Superior temporal gyrus (tissue), 1 donor: ENCODE data around the gene IL1RAPL2.
"Not testable (repeated sequence)": the region's sequence is repeated elsewhere in the genome, so short reads cannot be mapped to it uniquely, and the experiment has no call there.

Experiments used
- DNase-seq: peaks from one replicate; pipeline ENCODE4 v3.0.0-alpha.2; 2016; ENCODE audit errors: extremely low spot score

Gene IL1RAPL2

DNA sequence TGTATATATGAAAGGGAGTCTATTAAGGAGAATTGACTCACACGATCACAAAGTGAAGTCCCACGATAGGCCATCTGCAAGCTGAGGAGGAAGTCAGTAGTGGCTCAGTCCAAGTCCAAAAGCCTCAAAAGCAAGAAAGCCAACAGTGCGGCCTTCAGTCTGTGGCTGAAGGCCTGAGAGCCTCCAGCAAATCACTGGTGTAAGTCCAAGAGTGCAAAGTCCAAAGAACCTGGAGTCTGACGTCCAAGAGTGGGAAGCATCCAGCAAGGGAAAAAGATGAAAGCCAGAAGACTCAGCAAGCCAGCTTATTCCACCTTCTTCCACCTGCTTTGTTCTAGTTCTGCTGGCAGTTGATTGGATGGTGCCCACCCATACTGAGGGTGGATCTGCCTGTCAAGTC, 104.1 kb downstream of the IL1RAPL2 start:
- DNase-seq: no peak

DNA sequence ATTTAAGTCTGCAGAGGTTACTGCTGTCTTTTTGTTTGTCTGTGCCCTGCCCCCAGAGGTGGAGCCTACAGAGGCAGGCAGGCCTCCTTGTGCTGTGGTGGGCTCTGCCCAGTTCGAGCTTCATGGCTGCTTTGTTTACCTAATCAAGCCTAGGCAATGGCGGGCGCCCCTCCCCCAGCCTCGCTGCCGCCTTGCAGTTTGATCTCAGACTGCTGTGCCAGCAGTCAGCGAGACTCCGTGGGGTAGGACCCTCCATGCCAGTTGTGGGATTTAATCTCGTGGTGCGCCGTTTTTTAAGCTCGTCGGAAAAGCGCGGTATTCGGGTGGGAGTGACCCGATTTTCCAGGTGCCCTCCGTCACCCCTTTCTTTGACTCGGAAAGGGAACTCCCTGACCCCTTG, 111.5 kb downstream of the IL1RAPL2 start:
- DNase-seq: not testable (repeated sequence)

DNA sequence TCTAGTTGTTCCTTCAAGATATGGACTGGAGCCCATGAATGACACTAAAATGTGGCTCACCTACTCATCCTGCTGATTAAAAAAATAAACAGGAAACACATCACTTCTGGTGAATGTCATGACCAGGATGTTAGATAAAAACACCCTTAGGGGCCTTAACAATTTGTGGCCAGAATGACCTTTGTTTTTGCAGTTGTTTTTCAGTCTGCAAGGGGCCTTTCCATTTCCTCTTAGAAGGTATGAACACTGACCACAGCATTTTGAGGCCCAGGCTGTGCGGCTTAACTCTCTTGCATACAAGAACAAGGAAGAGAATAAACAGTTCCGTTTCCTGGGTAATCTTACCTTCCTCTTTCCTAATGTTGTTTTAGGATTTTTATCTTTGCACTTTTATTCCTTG, 113.2 kb downstream of the IL1RAPL2 start:
- DNase-seq: no peak

DNA sequence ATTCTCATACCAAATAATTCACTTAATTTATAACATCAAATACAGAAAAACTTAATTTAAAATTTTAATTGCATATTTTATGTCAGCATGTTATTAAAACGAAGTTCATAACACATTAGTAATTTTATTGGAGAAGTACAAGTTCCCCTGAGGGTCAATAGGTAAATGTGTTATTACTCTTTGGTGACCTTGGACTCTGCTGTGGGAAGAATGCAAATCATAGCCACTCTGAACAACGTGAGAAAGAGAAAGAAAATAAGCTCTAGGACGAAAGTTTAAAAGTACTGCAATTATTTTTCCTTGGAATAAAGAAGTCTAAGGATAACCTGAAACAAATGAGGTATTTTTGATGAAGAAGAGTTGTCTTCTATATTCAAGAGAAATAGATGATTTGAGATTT, 115.2 kb downstream of the IL1RAPL2 start:
- DNase-seq: no peak

DNA sequence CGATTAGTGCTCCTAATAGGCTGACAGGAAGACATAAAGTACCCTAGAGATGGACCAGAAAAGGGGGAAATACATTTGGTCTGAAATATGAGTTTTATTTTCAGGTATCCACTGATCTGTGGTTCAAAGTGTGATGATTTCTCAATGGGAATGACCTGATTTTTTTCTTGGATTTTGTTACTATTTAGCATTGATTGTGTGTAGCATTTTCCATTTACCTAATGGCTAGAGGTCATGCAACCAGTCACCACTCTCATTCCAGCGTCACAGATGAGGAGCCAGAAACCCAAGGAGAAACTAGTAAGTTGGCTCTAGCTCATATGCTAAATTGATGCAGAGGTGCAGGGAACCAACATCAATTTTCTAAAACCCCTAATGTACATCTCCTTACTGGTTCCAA, 118.1 kb downstream of the IL1RAPL2 start:
- no peak for DNase-seq

DNA sequence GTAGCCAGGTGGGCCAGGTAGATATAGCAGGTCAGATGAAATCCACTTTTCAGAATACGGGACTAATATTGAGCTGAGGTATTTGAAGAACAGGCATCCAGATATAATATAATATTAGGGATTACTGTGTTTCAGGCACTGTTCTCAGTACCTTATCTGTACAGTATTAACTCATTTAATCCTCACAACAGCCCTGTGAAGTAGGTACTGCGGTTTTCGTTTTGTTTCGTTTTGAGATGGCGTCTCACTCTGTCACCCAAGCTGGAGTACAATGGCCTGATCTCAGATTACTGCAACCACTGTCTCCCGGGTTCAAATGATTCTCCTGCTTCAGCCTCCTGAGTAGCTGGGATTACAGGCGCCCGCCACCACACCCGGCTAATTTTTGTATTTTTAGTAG, 129.6 kb downstream of the IL1RAPL2 start:
- DNase-seq: no peak

DNA sequence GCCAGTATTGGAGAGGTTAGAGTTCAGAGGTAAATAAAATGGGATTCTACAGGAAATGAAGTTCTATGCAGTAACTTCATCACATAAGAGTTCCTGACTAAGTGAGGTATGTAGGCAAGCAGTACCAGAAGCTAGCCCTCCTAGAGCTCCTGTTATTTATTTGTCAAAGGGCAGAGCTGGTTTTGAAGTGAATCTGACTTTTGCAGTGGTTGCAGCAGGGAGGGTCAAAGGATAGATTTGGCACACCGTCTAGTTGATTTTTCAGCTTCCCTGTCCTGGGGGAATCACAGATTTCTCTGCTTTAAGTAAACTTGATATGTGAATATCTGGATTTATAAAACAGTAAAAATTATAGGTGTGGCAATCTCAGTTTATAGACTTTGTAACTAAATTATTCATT, 130.7 kb downstream of the IL1RAPL2 start:
- DNase-seq: no peak

DNA sequence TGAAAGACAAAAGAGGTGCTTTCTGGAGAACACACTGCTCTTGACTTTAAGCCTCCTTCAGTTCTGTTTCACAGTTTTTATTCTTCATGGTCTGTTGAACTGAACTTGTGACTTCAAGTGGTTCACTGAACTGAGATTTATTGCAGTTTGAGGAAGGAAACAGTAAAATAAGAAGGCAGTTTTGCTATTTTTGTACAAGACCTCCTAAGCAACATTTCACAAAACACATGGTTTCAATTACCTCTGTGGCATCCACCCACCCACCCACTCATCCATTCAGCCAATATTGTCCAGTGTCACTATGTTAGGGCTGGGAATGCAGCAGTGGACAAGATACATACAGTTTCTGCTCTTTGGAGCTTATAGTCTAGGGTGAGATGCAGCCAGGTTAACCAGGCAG, 131.3 kb downstream of the IL1RAPL2 start:
- no peak for DNase-seq

DNA sequence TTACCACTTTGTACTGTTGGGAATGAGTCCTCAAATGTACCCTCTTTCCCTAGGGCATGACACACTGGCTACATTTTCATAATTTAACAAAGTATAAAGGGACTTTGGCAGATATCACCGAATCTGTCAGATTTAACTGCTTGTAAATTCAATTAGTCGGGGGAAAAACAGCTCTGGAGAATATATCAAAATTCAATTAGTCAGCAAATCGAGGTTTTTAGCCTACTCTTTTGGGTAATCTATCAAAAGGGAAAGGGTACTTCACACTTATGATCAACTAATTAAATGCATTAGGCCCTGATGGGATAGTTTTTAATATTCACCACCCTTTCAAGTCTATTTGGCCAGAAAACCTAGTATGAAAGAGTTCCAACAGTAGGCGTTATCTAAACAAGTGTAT, 141.0 kb downstream of the IL1RAPL2 start:
- no peak for DNase-seq

DNA sequence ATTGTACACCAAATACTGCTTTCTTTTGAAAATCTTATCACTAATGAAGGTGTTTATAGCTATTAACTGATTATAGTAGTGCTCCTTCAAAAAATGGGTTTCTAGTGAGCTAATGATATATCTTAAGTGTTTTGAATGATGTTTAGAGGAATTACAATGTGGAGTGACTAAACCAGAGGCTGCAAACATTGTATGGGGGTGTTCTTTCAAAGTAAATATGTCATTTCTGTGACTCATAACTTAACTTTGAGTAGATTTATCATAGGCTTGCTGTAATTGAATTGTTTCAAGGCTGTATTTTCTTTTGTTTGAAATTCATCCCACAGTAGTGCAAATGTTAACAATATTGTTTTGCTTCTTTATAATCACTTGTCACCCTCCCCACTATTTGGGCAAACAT, 141.6 kb downstream of the IL1RAPL2 start:
- no peak for DNase-seq

DNA sequence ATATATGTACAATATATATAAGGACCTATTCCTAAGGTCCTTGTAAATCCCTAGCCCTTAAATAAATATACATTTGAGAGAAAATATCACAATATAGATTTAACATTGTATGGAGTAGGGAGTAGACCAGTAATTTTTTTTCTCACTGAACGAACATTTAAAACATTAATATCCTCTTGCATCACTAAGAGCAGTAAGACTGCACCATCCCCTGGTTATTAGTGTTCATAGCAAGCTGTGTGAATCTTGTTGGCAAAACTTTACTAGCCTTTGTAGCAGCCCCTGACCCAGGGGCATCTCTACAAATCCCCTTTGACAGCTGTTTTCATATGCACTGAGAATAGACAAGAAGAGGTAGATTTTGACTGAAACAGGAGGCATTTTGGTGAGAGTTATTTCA, 146.5 kb downstream of the IL1RAPL2 start:
- no peak for DNase-seq

DNA sequence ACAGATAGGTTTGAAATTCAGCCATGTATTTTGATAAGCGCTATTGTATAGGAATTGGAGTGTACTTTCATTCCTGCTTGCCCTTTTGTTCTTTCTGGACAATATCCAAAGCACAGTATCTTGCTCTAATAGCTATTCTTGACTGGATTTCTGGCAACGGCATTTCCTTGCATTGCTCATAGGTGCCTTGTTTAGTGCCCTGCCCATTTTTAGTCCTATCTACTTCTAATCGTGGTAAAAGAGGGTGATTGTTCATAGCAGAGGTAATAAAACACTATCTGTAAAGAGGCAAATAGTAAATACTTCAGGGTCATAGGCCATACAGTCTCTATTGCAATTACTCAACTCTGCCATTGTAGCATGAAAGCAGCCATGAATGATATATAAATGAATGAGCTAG, 155.9 kb downstream of the IL1RAPL2 start:
- DNase-seq: no peak

DNA sequence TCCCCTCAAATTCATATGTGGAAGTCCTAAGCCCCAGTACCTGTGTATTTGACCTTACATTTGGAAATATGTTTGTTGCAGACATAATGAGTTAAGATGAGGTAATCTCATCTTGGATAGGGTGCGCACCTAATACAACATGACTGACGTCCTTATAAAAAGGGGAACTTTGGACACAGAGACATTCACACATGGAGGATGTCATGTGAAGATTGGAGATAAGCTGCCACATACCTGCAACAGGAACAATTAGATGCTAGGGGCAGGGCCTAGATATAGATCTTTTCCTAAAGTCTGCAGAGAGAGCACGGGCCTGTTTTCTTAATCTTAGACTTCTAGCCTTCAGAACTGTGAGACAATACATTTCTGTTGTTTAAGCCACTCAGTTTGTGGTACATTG, 162.5 kb downstream of the IL1RAPL2 start:
- no peak for DNase-seq

DNA sequence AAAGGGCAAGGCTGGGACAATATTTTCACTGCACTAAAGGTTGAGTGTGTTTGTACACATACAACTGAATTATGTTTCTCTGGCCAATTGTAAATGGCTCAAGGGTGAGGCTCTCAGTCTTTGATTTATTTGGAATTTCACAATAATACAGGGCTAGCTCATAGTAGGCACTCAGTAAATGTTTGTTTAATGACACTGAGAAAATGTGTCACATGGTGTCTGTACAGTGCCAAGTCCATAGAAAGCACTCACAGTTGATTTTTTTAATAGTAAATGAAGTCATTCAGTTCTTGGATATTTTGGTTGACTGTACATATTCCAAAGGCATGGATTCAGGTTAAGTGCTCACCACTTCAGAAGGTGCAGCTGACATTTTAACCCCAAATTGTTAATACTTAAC, 176.4 kb downstream of the IL1RAPL2 start:
- DNase-seq: no peak

DNA sequence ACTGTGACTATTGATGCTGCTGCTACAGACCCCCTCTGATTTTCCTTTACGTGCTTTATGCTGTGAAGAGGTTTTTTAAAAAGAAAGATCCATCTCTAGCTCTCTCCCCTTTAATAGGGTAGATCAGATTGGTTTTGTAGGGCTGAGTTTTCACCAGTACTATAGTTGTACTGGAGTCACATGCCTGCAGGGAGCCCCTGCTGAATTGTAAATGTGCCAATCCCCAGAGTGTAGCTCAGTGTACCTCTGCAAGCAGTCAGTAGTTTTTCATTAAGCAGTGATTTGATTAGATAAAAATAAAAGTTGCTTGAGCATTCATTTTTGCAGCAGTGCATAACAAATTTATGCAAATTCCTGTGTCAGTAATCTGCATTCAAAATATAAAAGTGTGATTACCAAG, 179.2 kb downstream of the IL1RAPL2 start:
- DNase-seq: no peak

DNA sequence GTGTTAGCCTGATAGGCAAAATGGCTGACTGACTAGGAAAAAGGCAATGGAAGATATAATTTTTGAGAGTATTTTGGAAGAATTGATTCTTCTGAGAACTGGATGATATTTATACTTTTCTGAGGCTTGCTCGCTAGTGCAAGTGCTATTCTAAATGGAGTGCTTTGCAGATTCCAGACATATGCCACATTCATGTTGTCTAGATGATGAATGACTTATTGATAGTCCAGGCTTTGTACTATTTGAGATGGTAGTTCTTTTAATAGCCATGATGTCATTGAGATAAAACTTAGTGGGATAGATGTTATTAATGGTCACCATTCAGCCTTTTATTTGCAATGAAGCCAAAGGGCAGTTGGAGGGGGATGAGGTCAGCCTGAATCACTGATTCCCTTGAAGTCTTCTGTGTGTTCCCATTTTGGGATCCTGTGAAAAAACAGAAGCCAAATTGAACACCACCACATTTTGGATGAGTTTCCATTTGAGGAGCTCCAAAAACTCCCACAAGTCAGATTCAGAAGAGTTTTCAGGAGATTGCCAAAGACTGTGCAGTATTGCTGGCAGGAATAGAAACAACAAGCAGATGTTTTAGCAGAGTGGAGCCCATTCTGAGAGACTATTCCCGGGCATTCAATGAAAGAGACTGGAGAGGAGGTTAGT, 184.1 kb downstream of the IL1RAPL2 start:
- peak; percentile 20 for DNase-seq

DNA sequence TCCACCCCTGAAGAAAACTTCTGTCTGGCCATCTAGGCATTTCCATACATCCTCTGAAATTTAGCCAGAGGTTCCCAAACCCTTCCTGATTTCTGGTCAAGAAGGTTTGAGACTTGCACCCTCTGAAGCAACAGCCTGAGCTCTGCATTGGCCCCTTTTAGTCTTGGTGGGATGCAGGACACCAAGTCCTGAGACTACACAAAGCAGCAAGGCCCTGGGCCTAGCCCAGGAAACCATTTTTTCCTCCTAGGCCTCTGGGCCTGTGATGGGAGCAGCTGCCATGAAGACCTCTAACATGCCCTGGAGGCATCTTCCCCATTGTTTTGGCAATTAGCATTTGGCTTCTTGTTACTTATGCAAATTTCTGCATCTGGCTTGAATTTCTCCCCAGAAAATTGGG, 196.6 kb downstream of the IL1RAPL2 start:
- no peak for DNase-seq

DNA sequence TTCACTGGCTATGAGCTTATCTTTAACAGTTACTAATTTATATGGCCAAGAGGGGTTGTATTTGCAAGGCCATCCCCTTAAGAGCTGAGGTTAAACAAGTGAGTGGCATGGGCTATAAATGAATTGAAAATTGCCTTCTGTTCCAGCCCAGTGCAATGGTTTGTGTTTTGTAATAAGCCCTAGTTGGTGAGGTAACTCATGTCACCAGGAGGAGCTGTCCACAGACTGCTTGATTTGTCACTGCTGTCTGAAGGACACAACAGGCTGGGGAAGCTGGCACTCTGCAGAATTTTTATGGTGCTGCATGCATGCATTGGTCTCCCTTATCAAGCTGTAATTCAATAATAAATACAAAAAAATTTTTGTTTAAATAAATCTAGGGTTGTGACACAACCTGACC, 223.8 kb downstream of the IL1RAPL2 start:
- no peak for DNase-seq

DNA sequence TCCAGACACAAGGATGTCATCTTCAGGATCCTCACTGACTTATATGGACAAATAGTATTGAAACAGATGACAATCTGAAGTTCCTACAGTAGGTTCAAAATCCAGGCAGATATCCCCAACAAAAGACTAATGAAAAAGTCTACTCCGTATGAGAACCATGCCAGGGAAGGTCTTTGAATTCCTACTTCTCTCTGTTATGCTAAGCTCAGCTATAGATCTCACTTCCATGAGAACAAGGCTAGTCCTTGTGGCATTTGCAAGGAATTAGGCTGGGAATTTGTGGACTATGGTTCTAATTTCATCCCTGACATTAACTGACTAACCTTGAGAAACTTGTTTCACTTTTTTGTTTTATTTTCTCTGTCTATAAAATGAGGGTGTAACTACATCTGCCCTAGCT, 229.8 kb downstream of the IL1RAPL2 start:
- DNase-seq: no peak

DNA sequence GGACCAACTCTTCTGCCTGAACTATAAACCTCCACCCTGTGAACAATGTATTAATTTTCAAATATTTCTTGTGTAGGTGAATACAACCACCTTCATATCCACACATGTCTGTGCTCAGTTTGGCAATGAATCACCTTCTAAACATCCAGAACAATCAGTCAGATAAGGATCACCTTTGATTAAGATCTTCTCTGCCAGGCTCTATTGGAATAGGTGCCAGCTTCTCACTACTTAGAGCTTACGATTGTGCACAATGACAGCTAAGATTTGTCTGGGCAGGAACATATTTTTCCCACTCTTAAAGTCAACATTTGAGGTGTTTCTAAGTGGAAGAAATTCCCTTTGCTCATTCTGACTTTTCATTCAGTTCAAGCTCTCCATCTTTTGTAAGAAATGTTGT, 237.2 kb downstream of the IL1RAPL2 start:
- DNase-seq: no peak

DNA sequence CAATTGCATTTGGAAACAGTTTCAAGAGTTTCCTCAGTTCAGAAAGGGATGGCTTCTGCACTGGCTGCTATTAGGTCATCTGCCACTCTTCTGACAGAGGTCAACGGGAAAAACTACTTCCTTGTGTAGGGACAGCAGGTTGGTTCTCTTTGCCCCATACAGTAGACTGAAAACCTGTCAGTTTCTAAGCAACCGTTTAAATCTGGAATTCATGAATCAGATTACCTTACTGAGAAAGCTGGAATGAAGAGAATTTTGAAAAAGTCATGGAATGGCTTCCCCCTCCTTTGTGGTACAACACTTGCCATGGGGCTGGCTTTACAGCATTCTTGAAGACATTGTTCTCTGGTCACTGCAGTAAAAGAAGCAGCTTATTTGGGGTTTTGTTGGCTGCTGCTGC, 240.3 kb downstream of the IL1RAPL2 start:
- DNase-seq: no peak

DNA sequence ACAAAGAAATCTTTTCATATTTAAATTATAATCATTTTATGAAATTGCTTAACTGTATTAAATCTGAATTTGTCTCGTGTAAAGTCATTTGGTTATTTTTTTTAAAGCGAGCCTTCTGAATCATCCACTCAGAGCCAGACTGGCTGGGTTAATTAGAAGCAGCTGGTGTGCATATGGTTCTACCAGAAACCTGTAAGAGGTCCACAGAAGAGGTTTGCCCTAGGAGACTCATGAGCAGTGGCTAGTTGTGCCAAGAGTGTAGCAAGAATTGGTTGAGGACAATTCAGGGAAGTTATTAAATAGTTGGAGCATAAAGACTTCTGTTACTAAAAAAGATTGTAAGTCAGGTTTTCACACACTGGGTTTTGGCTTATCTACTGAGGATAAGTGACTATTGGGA, 267.4 kb downstream of the IL1RAPL2 start:
- DNase-seq: no peak

DNA sequence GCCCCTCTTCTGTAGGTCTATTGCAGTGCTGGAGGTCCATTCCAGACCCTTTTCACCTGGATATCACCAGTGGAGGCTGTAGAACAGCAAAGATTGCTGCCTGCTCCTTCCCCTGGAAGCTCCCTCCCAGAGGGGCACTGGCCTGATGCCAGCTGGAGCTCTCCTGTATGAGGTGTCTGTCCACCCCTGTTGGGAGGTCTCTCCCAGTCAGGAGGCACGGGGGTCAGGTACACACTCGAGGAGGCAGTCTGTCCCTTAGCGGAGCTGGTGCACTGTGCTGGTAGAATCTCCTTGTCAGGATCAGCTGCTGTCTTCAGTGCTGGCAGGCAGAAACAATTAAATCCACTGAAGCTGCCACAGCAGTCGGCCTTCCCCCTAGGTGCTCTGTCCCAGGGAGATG, 276.6 kb downstream of the IL1RAPL2 start:
- DNase-seq: no peak

DNA sequence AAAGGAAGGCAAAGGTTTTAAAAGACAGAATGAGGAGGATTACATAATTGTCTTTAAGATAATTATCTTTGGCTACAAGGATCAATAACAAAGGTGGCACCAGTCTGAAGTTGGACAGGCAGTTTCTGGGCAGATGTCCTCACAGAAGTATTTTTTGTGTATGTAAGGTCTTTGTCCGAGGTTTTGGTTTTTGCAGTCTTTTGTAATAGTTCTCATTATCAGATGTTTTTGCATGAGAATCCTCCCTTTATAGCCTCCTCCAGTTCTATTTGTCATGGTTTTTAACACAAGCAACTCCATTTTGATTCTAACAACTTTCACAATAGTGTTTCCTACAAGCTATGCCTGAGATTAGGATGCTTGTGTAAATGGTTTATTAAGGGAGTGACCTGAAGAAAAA, 286.2 kb downstream of the IL1RAPL2 start:
- no peak for DNase-seq

DNA sequence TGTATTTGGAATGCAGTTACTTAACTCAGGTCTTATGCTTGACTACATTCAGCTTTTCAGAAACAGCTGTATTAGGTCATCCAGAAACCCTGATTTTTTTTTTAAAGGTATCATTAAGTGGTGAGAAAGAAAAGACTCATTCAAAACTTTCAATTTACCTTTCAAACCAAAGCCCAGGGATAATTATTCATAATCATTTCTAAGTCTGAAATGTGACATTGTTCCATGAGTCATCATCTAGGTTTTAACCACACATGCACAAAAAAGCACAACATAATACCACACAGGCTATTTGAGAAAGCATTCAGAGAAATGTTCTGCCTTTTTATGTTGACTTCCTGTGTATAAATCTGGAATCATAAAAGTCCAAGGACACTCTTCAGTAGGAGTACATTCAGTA, 288.2 kb downstream of the IL1RAPL2 start:
- DNase-seq: peak; percentile 9
